ENCODE results near the gene IGLL5.

The IGLL5 gene

GRCh38 chr22:22878211-22878570 lies 9.4 kb upstream of the IGLL5 start:
- no peak for DNase-seq (ENCODE audit: low read depth, low spot score)
- no peak for TF ChIP-seq CTCF (IDR thresholded peaks at IDR 0.05; ENCODE audit: insufficient read depth, low read length, missing control alignments)
- POLR2A ChIA-PET = no interaction called here
- CTCF ChIA-PET = interaction anchor here (1.6 to 3.2 kb wide), 2 partner anchors 24 to 89 kb away, joined by 6 to 10 read pairs; no protein-coding TSS in a partner anchor
- H3K4me3 ChIP-seq (ENCODE audit: low read depth, low read length) = no peak overlapping the region

GRCh38 chr22:22878801-22879674 lies 8.6 kb upstream of the IGLL5 start:
- CTCF ChIA-PET = interaction anchor here (3.2 kb wide), 1 partner anchor 90 kb away, joined by 10 read pairs; no protein-coding TSS in a partner anchor
- POLR2A ChIA-PET = no interaction called here
- DNase-seq (ENCODE audit: low read depth, low spot score) = no peak
- H3K4me3 ChIP-seq (ENCODE audit: low read depth, low read length) = no peak overlapping the region
- no peak for TF ChIP-seq CTCF (IDR thresholded peaks at IDR 0.05; ENCODE audit: insufficient read depth, low read length, missing control alignments)

DNA sequence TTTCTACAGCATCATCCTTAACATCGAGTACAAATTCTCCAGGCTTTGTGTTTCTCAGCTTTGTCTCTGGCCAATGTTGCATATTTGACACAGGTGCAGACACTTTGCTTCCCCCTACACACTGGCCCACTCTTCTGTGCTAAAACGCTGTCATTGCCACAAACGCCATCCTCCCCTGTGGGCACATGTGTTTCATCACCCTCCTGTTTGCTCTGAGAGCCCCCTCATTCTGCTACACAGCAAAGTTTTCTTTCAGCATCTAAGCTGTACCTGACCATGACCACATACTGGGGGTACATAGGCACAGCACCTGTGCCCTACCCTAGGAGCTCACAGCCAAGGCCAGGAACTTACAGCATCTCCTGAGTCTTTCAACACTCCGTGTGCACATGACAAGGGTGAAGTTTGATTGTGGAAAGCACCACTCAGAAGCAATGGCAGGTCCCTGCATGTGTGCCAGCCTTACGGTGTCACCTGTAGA lies 7.9 kb upstream of the IGLL5 start:
- CTCF ChIA-PET = interaction anchor here (3.2 kb wide), 1 partner anchor 90 kb away, joined by 10 read pairs; no protein-coding TSS in a partner anchor
- POLR2A ChIA-PET = no interaction called here
- H3K4me3 ChIP-seq (ENCODE audit: low read depth, low read length) = no peak overlapping the region
- TF ChIP-seq CTCF (IDR thresholded peaks at IDR 0.05; ENCODE audit: insufficient read depth, low read length, missing control alignments) = no peak
- DNase-seq (ENCODE audit: low read depth, low spot score) = no peak

DNA sequence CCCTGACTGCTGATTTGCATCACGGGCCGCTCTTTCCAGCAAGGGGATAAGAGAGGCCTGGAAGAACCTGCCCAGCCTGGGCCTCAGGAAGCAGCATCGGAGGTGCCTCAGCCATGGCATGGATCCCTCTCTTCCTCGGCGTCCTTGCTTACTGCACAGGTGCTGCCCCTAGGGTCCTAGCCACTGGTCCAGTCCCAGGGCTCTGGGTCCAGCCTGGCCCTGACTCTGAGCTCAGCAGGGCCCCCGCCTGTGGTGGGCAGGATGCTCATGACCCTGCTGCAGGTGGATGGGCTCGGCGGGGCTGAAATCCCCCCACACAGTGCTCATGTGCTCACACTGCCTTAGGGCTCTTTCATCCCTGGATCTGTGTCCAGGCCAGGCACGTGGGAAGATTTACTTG lies 7.0 kb upstream of the IGLL5 start:
- no peak overlapping the region for H3K4me3 ChIP-seq (ENCODE audit: low read depth, low read length)
- ChIA-PET POLR2A (no interaction called here), CTCF (interaction anchor here (1.2 to 2.0 kb wide), 2 partner anchors 22 to 34 kb away, joined by 4 to 6 read pairs; no protein-coding TSS in a partner anchor)
- DNase-seq (ENCODE audit: low read depth, low spot score) = no peak
- TF ChIP-seq CTCF (IDR thresholded peaks at IDR 0.05; ENCODE audit: insufficient read depth, low read length, missing control alignments) = no peak

DNA sequence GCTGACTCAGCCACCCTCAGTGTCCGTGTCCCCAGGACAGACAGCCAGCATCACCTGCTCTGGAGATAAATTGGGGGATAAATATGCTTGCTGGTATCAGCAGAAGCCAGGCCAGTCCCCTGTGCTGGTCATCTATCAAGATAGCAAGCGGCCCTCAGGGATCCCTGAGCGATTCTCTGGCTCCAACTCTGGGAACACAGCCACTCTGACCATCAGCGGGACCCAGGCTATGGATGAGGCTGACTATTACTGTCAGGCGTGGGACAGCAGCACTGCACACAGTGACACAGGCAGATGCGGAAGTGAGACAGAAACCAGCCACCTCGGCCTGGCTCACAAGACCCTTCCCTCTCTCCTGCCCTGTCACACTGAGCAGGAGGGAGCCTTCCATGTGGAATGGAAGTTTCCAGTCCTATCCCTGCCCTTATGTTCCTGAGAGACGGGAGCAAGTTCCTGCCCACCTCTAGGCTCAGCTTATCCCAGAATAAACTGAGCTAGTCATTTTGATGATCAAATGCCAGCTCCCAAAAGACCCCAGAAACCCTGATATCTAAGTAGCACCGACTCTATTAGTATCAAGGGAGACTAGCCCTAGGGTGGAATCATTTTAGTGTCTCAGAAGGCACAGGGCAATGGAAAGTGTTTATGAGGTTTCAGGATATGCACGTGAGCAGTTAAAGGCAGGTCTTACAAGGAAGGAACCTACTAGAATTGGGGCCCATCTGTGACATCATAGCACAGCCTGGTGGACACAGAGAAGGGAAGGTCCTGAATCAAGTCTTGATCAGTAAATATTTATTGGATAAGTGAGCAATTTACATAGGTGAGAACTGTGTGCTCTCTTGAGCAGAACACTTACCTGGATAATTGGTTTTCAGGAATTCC lies 6.3 kb upstream of the IGLL5 start:
- no peak for DNase-seq (ENCODE audit: low read depth, low spot score)
- CTCF ChIA-PET = interaction anchor here (1.2 to 2.0 kb wide), 2 partner anchors 22 to 35 kb away, joined by 4 to 6 read pairs; no protein-coding TSS in a partner anchor
- POLR2A ChIA-PET = no interaction called here
- TF ChIP-seq CTCF (IDR thresholded peaks at IDR 0.05; ENCODE audit: insufficient read depth, low read length, missing control alignments) = no peak
- no peak overlapping the region for H3K4me3 ChIP-seq (ENCODE audit: low read depth, low read length)

Data from AG04449 (cell line).